NK-92 (cell line): Measurements from ENCODE around the gene IP6K1.
"Not testable (repeated sequence)": the region's sequence is repeated elsewhere in the genome, so short reads cannot be mapped to it uniquely, and the experiment has no call there.

Experiments
- DNase-seq: peaks from one replicate; lab custom pipeline; 2025; ENCODE audit not compliant: unreplicated experiment; lab: John Stamatoyannopoulos, UW

Gene IP6K1

GRCh38 chr3:49712631-49713317 lies 73.6 kb downstream of the IP6K1 start:
- DNase-seq: no peak

GRCh38 chr3:49712166-49712565 lies 74.2 kb downstream of the IP6K1 start:
- DNase-seq: no peak

GRCh38 chr3:49711489-49711888 lies 74.9 kb downstream of the IP6K1 start:
- DNase-seq: no peak

DNA sequence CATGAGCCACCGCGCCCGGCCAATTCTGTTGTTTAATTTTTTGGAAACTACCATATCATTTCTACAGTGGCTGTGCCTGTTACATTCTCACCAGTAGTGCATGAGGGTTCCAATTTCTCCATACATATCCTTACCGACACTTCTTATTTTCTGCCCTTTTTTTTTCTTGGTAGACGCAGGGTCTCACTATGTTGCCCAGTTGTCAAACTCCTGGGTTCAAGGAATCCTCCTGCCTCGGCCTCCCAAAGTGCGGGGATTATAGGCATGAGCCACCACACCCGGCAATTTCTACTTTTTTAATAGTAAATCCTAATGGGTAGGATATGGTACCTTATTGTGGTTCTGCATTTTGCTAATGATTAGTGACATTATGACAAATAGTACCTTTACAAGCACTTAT lies 76.5 kb downstream of the IP6K1 start:
- DNase-seq: no peak

GRCh38 chr3:49707113-49707480 lies 79.2 kb downstream of the IP6K1 start:
- no peak for DNase-seq

DNA sequence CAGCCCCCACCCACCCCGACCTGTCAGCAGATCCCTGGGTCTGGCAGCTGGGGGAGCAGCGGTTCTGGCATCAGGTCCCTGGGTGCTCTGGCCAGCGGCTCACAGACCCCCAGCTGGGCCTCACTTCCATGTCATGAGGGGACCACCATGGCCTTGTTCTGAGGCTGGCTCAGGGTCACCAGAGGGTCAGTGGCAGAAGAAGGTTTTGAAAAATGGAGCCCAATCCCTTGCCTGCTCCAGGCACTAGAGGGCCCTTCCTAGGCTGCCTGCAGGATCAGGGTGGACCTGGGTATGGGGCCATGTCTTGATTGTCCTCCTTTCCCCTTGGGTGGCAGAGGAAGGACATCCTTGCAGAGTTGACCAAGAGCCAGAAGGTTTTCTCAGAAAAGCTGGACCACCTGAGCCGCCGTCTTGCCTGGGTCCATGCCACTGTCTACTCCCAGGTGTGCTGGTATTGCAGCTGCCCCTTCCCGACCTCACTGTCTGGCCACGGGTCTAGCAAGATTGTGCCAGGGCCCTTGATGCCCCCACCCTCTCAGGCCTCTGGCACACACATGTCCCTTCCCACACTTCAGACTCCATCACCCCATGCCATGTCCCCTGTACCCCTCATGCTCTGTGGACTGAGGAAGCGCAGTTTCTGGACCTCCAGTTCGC lies 79.8 kb downstream of the IP6K1 start:
- no peak for DNase-seq

- no peak for DNase-seq
Observed at GRCh38 chr3:49705390-49705960, 80.9 kb downstream of the IP6K1 start.

GRCh38 chr3:49704629-49705028 lies 81.7 kb downstream of the IP6K1 start:
- DNase-seq: no peak

DNA sequence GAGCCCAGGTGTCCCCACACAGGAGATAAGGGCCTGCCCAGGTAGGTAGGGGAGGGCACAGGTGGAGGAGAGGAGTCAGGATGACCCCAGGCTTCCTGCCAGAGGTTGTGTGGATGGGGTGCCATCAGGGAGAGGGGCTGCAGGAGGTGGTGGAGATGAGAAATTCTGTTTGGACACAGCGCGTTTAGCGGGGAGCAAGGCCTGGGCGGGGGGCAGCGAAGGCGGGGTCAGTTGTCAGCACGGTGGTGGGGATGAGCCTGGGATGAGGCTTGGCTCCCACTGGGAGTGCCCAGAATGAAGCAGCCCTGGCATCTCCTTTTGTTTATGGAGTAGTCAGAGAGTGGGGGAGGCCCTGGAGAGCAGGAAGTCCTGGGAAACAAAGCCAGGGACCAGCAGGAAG lies 82.4 kb downstream of the IP6K1 start:
- no peak for DNase-seq

GRCh38 chr3:49703443-49703927 lies 82.9 kb downstream of the IP6K1 start:
- no peak for DNase-seq

- DNase-seq: no peak
Observed at GRCh38 chr3:49702672-49703071, 83.7 kb downstream of the IP6K1 start.

GRCh38 chr3:49701388-49702077 lies 84.8 kb downstream of the IP6K1 start:
- DNase-seq: no peak

DNA sequence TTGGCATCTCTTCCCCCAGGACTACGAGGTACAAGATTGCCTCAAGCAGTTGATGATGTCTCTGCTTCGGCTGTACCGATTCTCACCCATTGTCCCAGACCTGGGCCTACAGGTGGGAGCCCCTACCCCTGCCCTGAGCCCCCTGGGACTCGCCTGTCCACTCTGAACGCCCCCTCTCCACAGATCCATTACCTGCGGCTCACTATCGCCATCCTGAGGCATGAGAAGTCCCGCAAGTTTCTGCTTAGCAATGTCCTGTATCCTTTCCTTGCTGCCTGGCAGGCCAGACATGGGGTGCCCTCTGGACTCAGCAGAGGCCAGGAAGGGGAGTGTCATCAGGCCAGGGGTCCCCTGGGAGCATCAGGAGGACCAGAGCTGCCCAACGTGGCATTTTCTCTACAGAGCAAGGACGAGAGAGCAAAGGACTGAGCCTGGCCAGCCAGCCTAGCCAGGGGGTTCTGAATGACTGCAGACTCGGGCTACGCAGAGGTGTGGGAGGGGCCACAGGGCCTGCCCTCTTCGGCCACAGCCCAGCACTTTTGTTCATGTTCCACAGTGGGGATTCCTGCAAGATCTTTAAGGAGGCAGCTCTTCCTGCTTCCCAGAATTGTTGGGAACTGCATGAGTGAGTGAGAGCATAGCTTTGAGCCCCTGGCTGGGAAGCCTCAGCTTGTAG lies 85.8 kb downstream of the IP6K1 start:
- DNase-seq: no peak

GRCh38 chr3:49700014-49700413 lies 86.3 kb downstream of the IP6K1 start:
- DNase-seq: no peak

- no peak for DNase-seq
Observed at GRCh38 chr3:49699281-49699979, 86.9 kb downstream of the IP6K1 start.

DNA sequence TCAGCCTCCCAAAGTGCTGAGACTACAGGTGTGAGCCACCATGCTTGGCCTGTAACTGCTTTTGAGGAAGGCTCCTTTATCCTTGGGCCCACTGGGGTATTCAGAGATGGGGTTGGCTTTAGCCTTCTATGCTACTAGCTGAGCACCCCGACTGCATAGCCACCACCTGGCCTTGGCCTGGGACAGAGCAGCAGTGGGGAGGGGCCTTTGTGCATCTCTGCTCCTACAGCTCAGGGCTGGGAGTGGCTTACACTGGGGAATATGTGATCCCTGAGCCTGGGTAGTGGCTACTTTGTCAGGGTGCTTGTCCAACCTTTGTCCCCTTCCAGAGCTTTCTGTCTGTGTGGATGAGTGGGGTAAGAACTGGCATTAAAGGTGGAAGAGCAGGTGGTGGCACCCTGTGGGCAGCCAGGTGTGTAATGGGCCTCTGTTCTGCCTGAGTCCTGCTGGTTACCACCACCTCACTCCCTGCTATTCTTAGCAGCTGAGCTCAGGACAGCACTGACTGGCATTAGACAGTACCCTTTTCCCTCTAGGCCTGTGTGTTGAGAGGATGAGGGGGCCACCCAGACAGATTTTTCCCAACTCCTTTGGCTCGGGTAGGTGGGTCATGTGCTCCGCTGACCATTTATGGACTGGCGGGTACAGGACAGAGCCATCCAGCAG lies 90.9 kb downstream of the IP6K1 start:
- DNase-seq: not testable (repeated sequence)

- DNase-seq: not testable (repeated sequence)
Observed at GRCh38 chr3:49694409-49695070, 91.8 kb downstream of the IP6K1 start.

- DNase-seq: not testable (repeated sequence)
Observed at GRCh38 chr3:49691481-49691880, 94.9 kb downstream of the IP6K1 start.

DNA sequence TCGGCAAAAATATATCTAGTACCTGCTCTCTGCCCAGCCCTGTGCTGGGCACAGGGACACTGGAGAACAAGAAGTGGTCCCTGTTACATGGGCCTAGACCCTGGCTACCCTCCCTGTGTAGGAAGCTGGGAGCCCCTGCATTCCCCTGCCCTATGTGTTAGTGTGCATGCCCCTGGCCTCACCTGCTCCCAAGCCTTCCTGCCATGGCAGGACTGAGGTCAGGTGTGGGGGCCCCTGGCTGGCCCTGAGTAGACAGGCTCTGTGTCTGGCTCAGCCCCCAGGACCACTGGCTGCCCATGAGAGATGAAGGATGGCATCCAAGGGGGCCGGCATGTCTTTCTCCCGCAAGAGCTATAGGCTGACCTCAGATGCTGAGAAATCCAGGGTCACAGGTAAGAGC lies 95.5 kb downstream of the IP6K1 start:
- not testable (repeated sequence) for DNase-seq
